ENCODE measurements around the gene ZNF711. TPM values are rescaled to one million over a fixed set of nuclear protein-coding genes. Genes with fewer than 3 reads are reported as not detected.

ZNF711 gene
- total RNA-seq, 1 donor from 2014 or later: 4.3 TPM

Other genes starting within 250 kb of the ZNF711 start
- 6.9 and 7.5 TPM in 2 replicates for gene APOOL, start 240.1 kb upstream of the ZNF711 start, total RNA-seq
- gene SATL1, start 212 bp upstream of the ZNF711 start, total RNA-seq: 0.07 TPM in 1 of 2 replicates, not detected in the other
- not detected in 2 replicates for gene POF1B, start 135.7 kb downstream of the ZNF711 start, total RNA-seq

All from epithelial cell of proximal tubule (primary cell).